GM23338 (cell line): Measurements from ENCODE around the gene IRF2. TPM values are rescaled to one million over a fixed set of nuclear protein-coding genes. Genes with fewer than 3 reads are reported as not detected.

Experiments
- ATAC-seq: fragments of 200-7000 bp; cut with Tn5 transposase; 3 replicates; pipeline ENCODE4 v1.9.1; 2020
- DNase-seq: peaks from one replicate; pipeline ENCODE4 v3.0.0-alpha.2; 2015; ENCODE audit warnings: low spot score
- H2AFZ ChIP-seq: fragments of 200-600 bp; sonication (generic); 2 replicates; pipeline ENCODE4 v1.8.0; 2016; ENCODE audit warnings: antibody characterized with exemption, mild to moderate bottlenecking, moderate library complexity
- H3F3A ChIP-seq: fragments of 200-600 bp; sonication (generic); replicated peaks from 2 replicates; pipeline ENCODE4 v1.8.0; 2017; ENCODE audit warnings: antibody characterized with exemption, mixed run types, low read depth
- H3K27ac ChIP-seq: fragments of 200-600 bp; sonication (generic); 2 replicates; pipeline ENCODE4 v1.6.1; 2016; ENCODE audit warnings: low read depth
- H3K27me3 ChIP-seq: fragments of 200-600 bp; sonication (generic); 2 replicates; pipeline ENCODE4 v1.8.0; 2016; ENCODE audit warnings: mild to moderate bottlenecking, mixed run types, moderate library complexity; ENCODE audit not compliant: insufficient read depth
- H3K36me3 ChIP-seq: fragments of 200-600 bp; sonication (generic); 2 replicates; pipeline ENCODE4 v1.8.0; 2016; ENCODE audit warnings: mild to moderate bottlenecking; ENCODE audit not compliant: insufficient read depth
- H3K4me1 ChIP-seq: fragments of 200-600 bp; sonication (generic); 2 replicates; pipeline ENCODE4 v1.8.0; 2016; ENCODE audit warnings: mild to moderate bottlenecking, moderate library complexity; ENCODE audit not compliant: insufficient read depth
- H3K4me2 ChIP-seq: fragments of 200-600 bp; sonication (generic); 2 replicates; pipeline ENCODE4 v1.7.1; 2017; ENCODE audit warnings: mixed run types
- H3K4me3 ChIP-seq: fragments of 200-600 bp; sonication (generic); 2 replicates; pipeline ENCODE4 v1.6.1; 2016; ENCODE audit warnings: mixed run types
- H3K79me2 ChIP-seq: fragments of 200-600 bp; sonication (generic); replicated peaks from 2 replicates; pipeline ENCODE4 v1.8.0; 2017; ENCODE audit warnings: mild to moderate bottlenecking; ENCODE audit not compliant: insufficient read depth
- H3K9me2 ChIP-seq: fragments of 200-600 bp; sonication (generic); 2 replicates; pipeline ENCODE4 v1.8.0; 2017; ENCODE audit not compliant: insufficient read depth
- H4K20me1 ChIP-seq: fragments of 200-600 bp; sonication (generic); replicated peaks from 2 replicates; pipeline ENCODE4 v1.8.0; 2017; ENCODE audit warnings: mild to moderate bottlenecking; ENCODE audit not compliant: insufficient read depth
- H3K27ac Mint-ChIP-seq: 2 replicates; pipeline ENCODE4 v1.8.0; 2020; ENCODE audit warnings: inconsistent platforms, mild to moderate bottlenecking, moderate library complexity, mixed read lengths
- H3K27me3 Mint-ChIP-seq: 3 replicates; pipeline ENCODE4 v1.8.0; 2022; ENCODE audit warnings: low read depth, mild to moderate bottlenecking, moderate library complexity, mixed read lengths, inconsistent platforms; ENCODE audit not compliant: insufficient read depth, poor library complexity
- H3K36me3 Mint-ChIP-seq: 3 replicates; pipeline ENCODE4 v1.8.0; 2021; ENCODE audit warnings: low read depth, mild to moderate bottlenecking, inconsistent platforms, moderate library complexity, mixed read lengths
- H3K4me1 Mint-ChIP-seq: 3 replicates; pipeline ENCODE4 v1.8.0; 2020; ENCODE audit warnings: mild to moderate bottlenecking, inconsistent platforms, mixed read lengths
- H3K4me3 Mint-ChIP-seq: 3 replicates; pipeline ENCODE4 v1.8.0; 2021; ENCODE audit warnings: moderate library complexity, mild to moderate bottlenecking, inconsistent platforms, mixed read lengths
- H3K9me3 Mint-ChIP-seq: 3 replicates; pipeline ENCODE4 v1.8.0; 2020; ENCODE audit warnings: moderate library complexity, mild to moderate bottlenecking, inconsistent platforms, mixed read lengths
- CREB1 ChIP-seq: fragments of 250-450 bp; sonication (Bioruptor Pico); IDR thresholded peaks from 2 replicates; pipeline ENCODE4 v1.5.0; 2020; ENCODE audit warnings: low read depth, mild to moderate bottlenecking, moderate library complexity
- CTCF ChIP-seq, 2 experiments: fragments of 200-600 bp in 1 of 2; sonication (generic) in 1 of 2; conservative IDR thresholded peaks; 2 replicates each; pipeline versions ENCODE4 v1.5.1 to v1.6.1; 2016 to 2017; ENCODE audit warnings: antibody characterized with exemption in 2 of 2, low read depth in 2 of 2, mild to moderate bottlenecking in 2 of 2, moderate library complexity in 1 of 2
- ETS1 ChIP-seq: IDR thresholded peaks from 2 replicates; pipeline ENCODE4 v1.6.1; 2016; ENCODE audit warnings: antibody characterized with exemption
- EZH2 ChIP-seq: fragments of 200-600 bp; sonication (generic); IDR thresholded peaks from one replicate; pipeline ENCODE4 v1.8.0; 2017; ENCODE audit warnings: antibody characterized with exemption, mild to moderate bottlenecking, low read depth; ENCODE audit not compliant: unreplicated experiment
- EZH2phosphoT487 ChIP-seq: fragments of 200-600 bp; sonication (generic); IDR thresholded peaks from one replicate; pipeline ENCODE4 v1.8.1; 2018; ENCODE audit warnings: antibody characterized with exemption; ENCODE audit not compliant: unreplicated experiment
- STAT1 ChIP-seq: IDR thresholded peaks from one replicate; pipeline ENCODE4 v1.6.1; 2016; ENCODE audit warnings: antibody characterized with exemption; ENCODE audit not compliant: unreplicated experiment
- ZNF114 ChIP-seq: fragments of 250-450 bp; sonication (Bioruptor Pico); IDR thresholded peaks from 2 replicates; pipeline ENCODE4 v1.5.0; 2020; ENCODE audit warnings: mild to moderate bottlenecking, moderate library complexity
- ZNF331 ChIP-seq: fragments of 250-450 bp; sonication (Bioruptor Pico); IDR thresholded peaks from 2 replicates; pipeline ENCODE4 v1.5.0; 2020; ENCODE audit warnings: low read depth, mild to moderate bottlenecking, moderate library complexity
- ZNF462 ChIP-seq: fragments of 250-450 bp; sonication (Bioruptor Pico); IDR thresholded peaks from 2 replicates; pipeline ENCODE4 v1.5.0; 2020; ENCODE audit warnings: mild to moderate bottlenecking, moderate library complexity
- polyA plus RNA-seq: library from polyadenylated mRNA; unstranded; fragments of >200 nt; fragmentation: Nextera tagmentation; extraction: Ambion mirVana; gene quantifications from 2 replicates; pipeline ENCODE4 v1.2.1, GENCODE V29; 2016
- total RNA-seq: library from RNA; depleted of rRNA; stranded (reverse); fragments of >200 nt; shearing (Covaris generic); gene quantifications from 2 replicates; pipeline ENCODE4 v1.2.3, GENCODE V29; 2014

IRF2 gene
- total and polyA plus RNA-seq, 2 experiments from 2014 or later, result 14.7 to 15.0 TPM

- no peaks in the 10 kb centered on the region for H3K27me3 ChIP-seq
- H2AFZ ChIP-seq, result no peak overlapping the region
- Mint-ChIP-seq H3K4me3 (no peak overlapping the region), H3K4me1 (peaks cover 22% of the 10 kb centered on the region; the same call in 2 of the 3 replicates), H3K9me3 (no peaks in the 10 kb centered on the region), H3K27ac (no peak overlapping the region), H3K27me3 (no peaks in the 10 kb centered on the region), H3K36me3 (peaks cover 2% of the 10 kb centered on the region; the same call in 1 of the 3 replicates)
- TF ChIP-seq CREB1 (CRISPR knock-in tag) (no peak), CTCF (conservative IDR thresholded peaks at IDR 0.05; ENCODE audit: low read depth in 2 of 2) (no peak), EZH2phosphoT487 (no peak), ZNF462 (CRISPR knock-in tag) (no peak), EZH2 (no peak), ETS1 (no peak), ZNF114 (CRISPR knock-in tag) (no peak), STAT1 (no peak), ZNF331 (CRISPR knock-in tag) (no peak)
- no peak overlapping the region for H3K4me2 ChIP-seq
- H3F3A ChIP-seq, result no peaks in the 10 kb centered on the region
- H3K79me2 ChIP-seq, result no peaks in the 10 kb centered on the region
- no peak for DNase-seq
- ATAC-seq, result no peak
- no peaks in the 10 kb centered on the region for H4K20me1 ChIP-seq
- H3K9me2 ChIP-seq, result 0 out of 2 replicates have a peak, but pooled peaks cover 3% of the 10 kb centered on the region
- no peak overlapping the region for H3K4me3 ChIP-seq
- H3K36me3 ChIP-seq, result no peaks in the 10 kb centered on the region
- H3K4me1 ChIP-seq, result peaks cover 16% of the 10 kb centered on the region
- no peak overlapping the region for H3K27ac ChIP-seq
Observed at GRCh38 chr4:184357772-184358171, 116.6 kb downstream of the IRF2 start.
